NCI-H2227 (cell line): ENCODE measurements around the gene NOD2.

Source experiments
- DNase-seq: peaks from one replicate; lab custom pipeline; 2025; ENCODE audit not compliant: unreplicated experiment; lab: John Stamatoyannopoulos, UW

The NOD2 gene

DNA sequence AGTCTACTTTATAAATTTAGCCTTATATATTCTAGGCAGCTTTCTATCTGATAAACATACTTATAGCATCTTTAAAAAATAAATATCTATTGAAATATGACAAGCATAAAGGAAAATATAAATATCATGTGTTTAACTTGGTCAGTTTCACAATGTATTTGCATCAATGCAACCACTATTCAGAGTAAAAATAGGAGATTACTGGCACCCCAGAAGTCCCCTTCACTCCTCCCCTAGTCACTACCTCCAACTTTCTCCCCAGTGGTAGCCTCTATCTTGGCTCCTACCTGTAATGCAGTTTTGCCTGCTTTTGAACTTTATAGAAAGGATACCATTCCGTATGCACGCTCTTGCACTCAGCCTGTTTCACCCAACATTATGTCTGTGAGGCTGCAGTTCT, 3.2 kb upstream of the NOD2 start:
- DNase-seq, result no peak

DNA sequence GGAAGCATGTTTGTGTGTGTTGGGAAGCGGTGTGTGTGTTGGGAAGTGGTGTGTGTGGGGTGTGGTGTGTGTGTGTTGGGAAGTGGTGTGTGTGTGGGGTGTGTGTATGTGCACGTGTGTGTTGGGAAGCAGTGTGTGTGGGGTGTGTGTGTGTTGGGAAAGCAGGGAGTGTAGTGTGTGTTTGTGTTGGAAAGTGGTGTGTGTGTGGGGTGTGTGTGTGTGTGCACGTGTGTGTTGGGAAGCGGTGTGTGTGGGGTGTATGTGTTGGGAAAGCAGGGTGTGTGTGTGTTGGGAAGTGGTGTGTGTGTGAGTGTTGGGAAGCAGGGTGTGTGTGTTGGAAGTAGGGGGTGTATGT, 785 bp upstream of the NOD2 start:
- DNase-seq, result no peak

DNA sequence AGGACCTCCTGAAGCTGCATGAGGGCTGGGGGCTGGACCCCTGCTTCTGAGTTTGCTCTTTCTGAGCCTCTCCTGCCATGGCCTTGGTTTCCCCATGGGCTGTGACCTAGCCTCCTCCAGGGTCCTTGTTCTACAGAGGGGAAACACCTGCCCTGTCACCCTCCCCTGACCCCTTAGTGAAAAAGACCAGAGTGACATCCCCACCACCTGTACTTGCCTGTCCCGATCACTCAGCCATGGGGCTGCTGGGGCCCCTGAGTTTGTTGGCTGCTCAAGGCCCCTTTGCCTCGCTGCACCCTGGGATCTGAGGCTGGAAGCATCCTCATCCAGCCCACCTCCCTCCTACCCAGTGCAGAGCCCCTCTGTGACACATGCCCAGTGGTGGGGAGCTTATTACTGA, 800 bp downstream of the NOD2 start:
- no peak for DNase-seq

DNA sequence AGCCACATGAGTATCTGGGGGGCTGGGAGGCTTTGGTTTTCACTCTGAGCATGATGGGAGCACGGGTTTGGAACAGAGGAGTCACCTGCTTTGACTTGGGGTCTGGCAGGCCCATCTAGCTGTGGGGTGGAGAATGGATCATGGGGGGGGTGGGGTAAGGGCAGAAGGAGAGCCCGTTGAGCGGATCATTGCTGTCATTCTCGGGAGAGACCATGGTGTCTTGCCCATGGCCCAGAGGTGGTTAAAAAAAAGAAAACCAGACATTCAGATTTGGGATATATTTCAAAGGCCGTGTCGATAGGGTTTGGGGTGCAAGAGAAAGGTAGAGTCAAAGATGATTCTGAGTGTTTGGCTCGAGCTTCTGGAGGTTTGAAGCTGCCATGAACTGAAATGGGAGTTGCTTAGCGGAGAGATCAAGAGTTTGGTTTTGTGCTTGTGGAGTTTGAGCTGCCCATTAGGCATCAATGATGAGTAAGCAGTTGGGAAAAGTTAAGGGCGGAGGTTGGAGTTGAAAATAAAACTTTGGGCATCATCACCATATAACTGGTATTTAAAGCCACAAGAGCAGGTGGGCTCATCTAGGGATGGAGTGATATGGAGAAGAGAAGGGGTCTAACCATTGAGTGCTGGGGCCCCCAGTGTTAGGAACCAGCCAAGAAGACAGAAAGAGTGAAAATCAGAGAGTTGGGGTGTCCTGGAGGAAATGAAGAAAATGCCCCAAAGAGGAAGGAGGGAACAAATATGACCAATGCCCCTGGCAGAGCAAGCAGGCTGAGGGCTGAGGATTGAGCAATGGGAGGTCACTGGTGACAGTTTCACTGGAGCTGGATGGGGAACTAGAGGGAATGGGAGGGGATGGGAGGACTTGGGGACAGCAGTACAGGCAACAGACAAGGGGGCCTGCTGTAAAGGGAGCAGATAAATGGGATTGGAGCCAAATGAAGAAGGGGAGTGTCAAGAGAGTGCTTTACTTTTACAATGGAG, 1.9 kb downstream of the NOD2 start:
- DNase-seq, result no peak

DNA sequence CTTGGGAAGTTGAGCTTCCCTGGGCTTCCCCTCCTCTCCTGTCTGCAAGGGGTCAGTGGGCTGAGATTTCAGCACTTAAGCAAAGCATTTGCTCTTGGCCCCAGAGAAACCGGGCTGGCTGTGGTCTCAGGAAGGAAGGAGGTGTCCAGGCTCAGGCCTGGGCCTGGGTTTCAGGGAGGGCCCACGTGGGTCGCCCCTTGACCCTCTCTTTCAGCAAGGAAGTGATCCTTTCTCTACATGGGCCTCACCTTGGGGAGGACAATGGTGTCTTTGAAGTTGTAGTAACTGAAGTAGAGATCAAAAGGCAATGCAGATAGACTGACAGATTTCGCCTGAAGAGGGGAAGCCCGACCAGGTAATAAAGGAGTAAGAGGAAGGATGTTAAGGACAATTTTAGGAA, 2.7 kb downstream of the NOD2 start:
- no peak for DNase-seq

DNA sequence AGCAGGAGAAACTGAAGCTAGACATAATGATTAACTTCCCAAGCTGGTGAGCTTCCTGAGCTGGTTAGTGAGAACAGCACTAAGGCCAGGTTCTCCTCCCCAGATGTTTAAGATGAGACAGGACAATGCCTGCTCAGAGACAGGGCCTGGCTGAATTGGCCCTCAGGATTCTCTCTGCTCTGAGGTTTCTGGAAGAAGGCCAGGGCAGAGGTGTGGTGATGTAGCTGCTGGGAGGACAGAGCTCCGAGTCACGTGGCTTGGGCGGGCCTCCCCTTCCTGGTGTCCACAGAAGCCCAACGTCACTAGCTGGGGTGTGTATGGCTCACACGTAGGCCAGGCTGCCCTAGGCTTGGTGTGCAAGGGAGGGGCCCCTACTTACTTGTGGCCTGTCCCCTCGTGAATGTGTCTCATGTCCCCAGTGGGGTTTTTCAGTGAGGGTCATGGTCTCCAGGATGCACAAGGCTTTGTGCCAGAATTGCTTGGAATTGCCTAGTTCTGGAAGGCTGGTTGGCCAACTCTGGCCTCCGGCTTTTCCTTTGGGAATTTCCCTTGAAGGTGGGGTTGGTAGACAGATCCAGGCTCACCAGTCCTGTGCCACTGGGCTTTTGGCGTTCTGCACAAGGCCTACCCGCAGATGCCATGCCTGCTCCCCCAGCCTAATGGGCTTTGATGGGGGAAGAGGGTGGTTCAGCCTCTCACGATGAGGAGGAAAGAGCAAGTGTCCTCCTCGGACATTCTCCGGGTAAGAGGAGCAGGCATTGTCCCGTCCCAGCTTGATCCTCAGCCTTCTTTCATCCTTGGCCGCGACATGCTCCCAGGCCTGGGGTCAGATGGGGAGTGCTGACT, 3.4 kb downstream of the NOD2 start:
- no peak for DNase-seq

DNA sequence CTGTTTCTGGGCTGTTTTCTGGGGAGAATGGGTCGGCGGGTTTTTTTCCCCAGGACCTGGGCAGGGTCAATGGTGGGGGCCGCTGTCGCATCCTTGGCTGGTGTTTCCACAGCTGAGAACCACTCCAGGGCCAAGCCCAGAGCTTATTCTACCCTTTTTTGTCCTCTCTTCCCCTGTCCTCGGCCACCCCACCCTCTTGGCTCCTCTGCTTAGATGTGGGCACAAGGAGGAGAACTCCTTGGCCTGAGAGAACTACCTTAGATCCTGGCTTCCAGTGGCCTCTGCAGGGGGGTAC, 4.0 kb downstream of the NOD2 start:
- no peak for DNase-seq

DNA sequence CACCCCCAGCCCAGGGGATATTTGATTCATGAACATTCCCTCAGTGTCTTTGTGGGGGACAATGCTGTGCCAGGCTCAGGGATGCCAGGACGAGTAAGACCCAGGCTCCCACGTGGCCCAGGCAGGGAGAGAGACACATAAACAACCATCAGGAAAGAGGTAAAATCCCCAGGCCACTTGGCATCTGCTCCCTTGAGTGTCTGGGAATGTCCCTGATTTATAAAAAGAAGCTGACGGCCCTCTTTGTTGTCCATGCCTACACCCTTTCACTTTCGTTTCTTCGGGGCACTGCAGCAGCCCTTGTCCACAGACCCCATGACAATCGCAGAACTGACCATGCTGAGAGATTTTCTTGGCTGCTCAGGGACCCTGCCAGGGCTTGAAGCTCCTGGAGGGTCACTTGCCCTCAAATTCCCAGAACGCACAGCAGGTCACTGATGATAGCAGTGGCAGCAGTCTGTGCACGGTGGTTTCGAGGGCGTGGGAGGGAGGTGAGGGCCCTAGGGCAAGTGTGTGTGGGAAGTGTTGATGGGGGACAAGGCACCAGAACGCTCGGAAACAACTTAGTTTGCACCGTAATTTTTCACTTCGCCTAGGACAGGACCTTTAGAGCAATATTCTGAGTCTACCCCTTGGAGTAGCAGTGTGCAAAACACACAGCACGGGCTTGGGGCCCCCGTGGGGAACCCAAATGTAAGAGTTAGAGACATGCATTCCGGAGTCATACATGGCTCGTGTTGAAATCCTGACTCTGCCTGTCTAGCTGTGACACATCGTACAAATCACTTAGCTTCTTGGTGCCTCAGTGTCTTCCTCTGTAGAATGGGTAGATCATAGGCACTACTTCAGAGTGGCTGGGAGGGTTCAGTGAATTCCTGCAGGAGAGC, 4.7 kb downstream of the NOD2 start:
- no peak for DNase-seq

DNA sequence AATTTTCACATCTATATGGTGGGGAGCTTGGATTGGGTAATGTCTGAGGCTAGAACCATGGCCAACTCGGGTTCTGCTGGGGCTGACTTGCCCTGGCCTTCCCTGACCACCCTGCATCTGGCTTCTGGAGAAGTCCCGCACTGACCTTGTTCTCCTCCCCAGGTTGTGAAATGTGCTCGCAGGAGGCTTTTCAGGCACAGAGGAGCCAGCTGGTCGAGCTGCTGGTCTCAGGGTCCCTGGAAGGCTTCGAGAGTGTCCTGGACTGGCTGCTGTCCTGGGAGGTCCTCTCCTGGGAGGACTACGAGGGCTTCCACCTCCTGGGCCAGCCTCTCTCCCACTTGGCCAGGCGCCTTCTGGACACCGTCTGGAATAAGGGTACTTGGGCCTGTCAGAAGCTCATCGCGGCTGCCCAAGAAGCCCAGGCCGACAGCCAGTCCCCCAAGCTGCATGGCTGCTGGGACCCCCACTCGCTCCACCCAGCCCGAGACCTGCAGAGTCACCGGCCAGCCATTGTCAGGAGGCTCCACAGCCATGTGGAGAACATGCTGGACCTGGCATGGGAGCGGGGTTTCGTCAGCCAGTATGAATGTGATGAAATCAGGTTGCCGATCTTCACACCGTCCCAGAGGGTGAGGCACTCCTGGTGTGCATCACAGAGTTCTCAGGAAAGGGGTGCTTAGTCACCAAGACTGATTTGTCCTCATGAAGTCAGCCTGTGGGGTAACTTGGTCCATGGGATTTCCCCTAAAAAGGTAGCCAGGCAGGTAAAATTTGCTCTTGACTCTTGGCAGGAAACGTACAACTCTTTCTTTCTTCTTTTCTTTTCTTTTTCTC, 6.1 kb downstream of the NOD2 start:
- no peak for DNase-seq

DNA sequence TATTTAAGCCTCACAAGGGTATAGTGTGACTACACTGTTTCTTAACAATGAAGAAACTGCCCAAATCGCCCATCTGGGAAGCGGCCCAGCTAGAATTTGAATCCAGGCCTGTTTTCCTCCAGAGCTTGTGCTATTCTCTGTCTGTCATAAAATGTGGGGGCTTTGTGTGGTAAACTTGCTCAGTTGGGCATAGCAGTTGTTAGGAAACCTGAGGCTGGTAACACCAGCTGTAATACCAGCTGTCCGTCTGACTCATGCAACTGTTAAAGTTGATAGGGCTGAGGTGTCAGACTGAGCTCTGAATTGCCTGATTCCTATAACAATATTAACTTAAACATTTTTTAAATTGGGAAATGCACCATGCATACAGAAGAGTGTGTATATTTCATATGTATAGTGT, 9.3 kb downstream of the NOD2 start:
- DNase-seq, result no peak

DNA sequence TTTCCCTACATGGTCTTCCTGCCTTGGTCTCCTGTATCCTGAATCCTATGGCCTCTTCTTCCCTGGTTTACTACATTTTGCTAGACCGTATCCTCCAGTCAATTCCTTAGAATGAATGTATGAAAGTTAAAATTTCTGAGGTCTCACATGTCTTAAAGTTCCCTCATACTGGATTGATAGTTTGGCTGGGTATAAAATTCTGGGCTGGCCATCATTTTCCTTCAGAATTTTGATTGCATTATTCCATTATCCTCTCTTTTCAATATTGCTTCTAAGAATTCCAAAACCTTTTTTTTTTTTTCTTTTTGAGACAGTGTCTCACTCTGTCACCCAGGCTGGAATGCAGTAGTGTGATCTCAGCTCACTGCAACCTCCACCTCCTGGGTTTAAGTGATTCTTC, 10.8 kb downstream of the NOD2 start:
- no peak for DNase-seq

DNA sequence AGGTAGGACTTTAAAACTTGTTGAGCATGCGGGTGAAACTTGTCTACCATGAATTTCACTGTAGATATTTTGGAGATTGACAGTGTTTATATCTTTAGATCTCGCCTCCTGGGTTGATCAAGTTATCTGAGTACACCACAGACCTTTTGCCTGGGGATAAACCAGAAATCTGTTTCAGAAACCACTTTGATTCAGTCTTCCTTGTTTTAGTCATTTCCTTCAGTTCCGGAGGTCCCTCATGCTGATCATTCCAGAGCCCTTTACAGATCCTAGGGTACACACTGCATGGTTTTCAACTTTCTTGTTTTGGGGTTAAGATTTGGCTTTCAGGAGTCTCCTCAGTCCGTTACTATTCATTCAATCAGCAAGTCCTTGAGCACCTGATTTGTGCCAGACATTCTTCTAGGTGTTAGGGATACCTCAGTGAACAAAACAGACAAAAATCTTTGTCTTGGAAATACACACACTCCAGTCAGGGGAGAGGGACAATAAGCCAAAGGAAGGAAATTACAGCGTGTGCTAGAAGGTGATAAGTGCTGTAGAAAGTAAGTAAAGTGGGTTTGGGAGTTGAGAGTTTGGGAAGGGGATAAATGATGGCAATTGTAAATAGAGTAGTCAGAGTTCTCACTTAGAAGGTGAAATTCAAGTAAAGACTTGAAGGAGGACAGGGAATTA, 12.2 kb downstream of the NOD2 start:
- DNase-seq, result no peak

DNA sequence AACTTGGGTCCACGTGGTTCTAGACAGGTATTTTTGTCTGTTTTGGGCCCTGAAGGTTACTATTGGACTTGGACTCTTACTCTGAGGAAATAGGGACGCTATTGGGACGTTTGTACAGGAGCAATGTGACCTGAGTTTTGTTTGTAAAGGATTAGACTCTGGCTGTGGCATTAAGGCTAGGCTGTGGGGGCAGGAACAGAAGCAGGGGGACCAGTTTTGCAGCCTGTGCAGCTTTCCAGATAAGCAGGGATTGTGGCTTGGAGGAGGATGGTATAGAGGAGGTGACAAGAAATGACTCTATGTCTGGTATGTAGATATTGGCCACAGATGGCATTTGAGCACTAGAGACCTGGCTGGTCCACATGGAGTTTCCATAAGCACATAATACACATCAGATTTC, 12.8 kb downstream of the NOD2 start:
- DNase-seq, result no peak

DNA sequence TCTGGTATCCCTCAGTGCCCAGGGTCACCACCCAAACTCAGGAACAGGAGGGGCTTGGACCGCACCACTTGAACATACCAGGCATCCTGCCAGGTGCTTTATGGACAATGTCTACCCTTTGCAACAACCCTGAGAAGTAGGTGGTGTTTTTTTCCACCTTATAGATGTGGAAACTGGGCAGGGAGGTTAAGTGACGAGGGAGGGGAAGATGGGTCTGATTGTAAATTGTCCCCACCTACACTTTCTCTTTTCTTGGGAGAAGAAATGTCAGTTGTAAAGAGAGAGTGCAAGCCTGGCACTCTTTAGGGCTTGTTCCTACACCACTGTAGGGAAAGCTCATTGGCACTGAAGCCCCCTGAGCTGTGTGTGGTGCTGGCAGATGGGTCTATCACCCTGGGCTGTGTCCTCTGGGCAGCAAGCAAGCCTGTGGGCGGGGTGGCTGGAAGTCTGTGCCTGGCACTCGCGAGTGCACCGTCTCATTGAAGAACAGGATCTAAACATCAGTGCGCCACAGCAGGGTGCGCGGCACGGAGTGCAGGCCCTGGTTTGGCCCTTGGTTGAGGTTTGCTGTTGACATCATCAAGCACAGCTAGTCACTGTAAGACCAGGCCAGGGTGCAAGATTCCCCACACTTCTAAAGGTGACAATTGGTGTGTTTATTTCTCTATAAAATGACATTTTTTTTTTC, 15.1 kb downstream of the NOD2 start:
- DNase-seq, result no peak

DNA sequence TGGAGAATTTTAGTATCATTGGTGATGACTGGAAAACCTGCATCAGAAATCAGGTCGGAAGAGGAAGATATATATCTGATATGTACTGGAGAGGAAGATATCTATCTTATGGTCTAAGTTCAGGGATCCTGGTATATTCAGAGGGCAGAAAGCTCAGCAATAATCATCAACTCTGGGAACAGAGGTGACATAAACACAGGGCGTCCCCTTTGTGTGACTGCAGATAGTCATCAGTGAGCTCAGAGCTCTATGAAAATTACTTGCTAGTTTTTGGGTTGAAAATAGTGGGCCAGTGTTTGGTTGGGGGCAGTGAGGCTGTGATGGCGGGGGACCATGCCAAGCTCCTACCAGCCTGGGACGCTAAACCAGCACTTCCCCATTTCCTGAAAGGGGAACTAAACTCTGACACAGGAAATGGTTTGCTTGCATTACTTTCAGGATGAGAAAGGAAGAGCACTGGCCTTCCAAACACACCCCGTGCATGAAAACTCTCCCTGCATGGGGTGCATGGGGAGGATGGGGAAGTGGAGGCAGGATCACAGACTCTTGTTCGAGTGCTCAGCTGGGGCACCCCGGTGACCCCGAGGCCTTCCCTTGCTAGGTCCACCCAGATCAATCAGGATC, 15.8 kb downstream of the NOD2 start:
- no peak for DNase-seq

DNA sequence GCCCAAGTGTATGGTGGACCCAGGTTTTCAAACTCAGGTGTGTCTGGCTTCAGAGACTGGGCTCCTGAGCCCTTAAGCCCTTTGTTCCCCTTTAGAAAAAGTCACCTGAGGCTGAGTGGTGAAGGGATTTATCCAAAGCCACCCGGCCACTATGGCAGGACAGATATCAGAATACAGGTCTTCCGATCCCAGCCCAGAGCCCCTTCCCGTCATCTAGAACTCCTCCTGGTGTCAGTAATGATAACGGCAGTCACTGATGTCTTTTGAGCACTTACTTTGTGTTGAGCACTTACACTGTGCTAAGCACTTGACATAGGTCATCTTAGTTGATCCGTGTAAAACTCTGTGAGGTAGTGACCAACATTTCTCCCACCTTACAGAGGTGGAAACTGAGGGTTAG, 16.6 kb downstream of the NOD2 start:
- DNase-seq, result no peak

DNA sequence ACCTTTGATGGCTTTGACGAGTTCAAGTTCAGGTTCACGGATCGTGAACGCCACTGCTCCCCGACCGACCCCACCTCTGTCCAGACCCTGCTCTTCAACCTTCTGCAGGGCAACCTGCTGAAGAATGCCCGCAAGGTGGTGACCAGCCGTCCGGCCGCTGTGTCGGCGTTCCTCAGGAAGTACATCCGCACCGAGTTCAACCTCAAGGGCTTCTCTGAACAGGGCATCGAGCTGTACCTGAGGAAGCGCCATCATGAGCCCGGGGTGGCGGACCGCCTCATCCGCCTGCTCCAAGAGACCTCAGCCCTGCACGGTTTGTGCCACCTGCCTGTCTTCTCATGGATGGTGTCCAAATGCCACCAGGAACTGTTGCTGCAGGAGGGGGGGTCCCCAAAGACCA, 17.6 kb downstream of the NOD2 start:
- DNase-seq, result no peak

DNA sequence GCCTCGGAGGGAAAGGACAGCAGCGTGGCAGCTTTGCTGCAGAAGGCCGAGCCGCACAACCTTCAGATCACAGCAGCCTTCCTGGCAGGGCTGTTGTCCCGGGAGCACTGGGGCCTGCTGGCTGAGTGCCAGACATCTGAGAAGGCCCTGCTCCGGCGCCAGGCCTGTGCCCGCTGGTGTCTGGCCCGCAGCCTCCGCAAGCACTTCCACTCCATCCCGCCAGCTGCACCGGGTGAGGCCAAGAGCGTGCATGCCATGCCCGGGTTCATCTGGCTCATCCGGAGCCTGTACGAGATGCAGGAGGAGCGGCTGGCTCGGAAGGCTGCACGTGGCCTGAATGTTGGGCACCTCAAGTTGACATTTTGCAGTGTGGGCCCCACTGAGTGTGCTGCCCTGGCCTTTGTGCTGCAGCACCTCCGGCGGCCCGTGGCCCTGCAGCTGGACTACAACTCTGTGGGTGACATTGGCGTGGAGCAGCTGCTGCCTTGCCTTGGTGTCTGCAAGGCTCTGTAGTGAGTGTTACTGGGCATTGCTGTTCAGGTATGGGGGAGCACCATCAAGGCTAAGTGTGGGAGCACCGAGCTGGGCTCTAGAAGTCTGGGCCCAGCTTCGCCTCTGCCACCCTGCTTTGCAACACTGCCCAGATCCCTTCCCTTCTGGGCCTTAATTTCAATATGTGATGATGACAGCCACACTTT, 18.6 kb downstream of the NOD2 start:
- DNase-seq, result peak; percentile 22

DNA sequence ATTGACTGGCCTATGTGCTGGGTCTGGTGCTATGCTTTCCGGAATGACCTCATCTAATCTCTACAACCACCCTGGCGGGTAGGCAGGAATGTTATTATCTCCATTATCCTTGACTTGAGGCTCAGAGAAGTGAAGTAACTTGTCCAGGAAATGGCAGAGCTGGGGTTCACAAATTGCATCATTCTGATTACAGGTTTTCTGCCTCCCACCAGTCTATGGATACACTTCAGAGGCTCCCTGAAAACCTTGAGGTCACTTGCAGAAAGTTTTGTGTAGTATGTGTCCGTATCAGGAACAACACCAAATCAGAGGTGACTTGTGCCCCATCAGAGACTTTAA, 19.1 kb downstream of the NOD2 start:
- DNase-seq, result peak; percentile 10
